ENCODE measurements around the gene GALNTL6.

DNA sequence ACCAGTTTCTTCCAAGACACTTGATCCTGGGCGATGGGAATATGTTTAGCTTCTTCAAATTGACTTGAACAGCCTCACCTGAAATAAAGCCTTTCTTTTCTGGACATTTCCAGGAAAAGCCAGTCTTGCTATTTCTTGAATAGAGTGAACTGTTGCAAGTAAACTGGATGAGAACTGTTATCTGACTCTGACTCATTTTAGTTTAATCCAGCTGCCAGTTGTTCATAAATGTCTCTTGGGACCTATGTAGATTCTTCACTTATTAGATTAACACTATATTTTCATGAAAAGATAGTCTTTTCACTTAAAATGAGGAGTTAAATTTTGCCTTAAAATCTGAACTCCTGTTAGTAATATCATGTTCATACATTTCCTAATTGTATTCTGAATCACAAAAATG, 740.0 kb downstream of the GALNTL6 start:
- TF ChIP-seq, protein P1, sequence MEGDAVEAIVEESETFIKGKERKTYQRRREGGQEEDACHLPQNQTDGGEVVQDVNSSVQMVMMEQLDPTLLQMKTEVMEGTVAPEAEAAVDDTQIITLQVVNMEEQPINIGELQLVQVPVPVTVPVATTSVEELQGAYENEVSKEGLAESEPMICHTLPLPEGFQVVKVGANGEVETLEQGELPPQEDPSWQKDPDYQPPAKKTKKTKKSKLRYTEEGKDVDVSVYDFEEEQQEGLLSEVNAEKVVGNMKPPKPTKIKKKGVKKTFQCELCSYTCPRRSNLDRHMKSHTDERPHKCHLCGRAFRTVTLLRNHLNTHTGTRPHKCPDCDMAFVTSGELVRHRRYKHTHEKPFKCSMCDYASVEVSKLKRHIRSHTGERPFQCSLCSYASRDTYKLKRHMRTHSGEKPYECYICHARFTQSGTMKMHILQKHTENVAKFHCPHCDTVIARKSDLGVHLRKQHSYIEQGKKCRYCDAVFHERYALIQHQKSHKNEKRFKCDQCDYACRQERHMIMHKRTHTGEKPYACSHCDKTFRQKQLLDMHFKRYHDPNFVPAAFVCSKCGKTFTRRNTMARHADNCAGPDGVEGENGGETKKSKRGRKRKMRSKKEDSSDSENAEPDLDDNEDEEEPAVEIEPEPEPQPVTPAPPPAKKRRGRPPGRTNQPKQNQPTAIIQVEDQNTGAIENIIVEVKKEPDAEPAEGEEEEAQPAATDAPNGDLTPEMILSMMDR (IDR thresholded peaks at IDR 0.05): no peak
- TF ChIP-seq POLR2A (IDR thresholded peaks at IDR 0.05): no peak
- no peak for TF ChIP-seq POLR2AphosphoS5 (IDR thresholded peaks at IDR 0.05)
- no peak for TF ChIP-seq EP300 (IDR thresholded peaks at IDR 0.05; ENCODE audit: low read depth)
